Bronchial epithelial cell (primary cell): ENCODE results near the gene RHBDF1. TPM values are rescaled to one million over a fixed set of nuclear protein-coding genes. Genes with fewer than 3 reads are reported as not detected.

Experiments used
- DNase-seq: peaks from one replicate; pipeline ENCODE4 v3.0.0-alpha.2; 2010; ENCODE audit warnings: low read depth
- FAIRE-seq: peaks from 2 replicates; lab custom pipeline; 2011; peaks lifted over from hg19 to GRCh38; lab: Jason Lieb, UNC
- H3K27me3 ChIP-seq: 2 replicates; pipeline ENCODE4 v1.5.1; 2011; ENCODE audit warnings: low read length; ENCODE audit not compliant: control insufficient read depth, insufficient read depth
- H3K36me3 ChIP-seq: 2 replicates; pipeline ENCODE4 v1.5.1; 2011; ENCODE audit warnings: low read length; ENCODE audit not compliant: control insufficient read depth, insufficient read depth
- H3K4me3 ChIP-seq: 2 replicates; pipeline ENCODE4 v1.5.1; 2011; ENCODE audit warnings: mild to moderate bottlenecking, low read depth, low read length, control low read depth
- total RNA-seq: library from RNA; depleted of rRNA; stranded (reverse); fragments of >200 nt; gene quantifications from 2 replicates; pipeline ENCODE4 v1.2.1, GENCODE V29; 2014
- TF ChIP-seq, protein P1 (sequence below): IDR thresholded peaks from 2 replicates; pipeline ENCODE4 v1.5.1; 2011; ENCODE audit warnings: mild to moderate bottlenecking, moderate library complexity, low read length, control low read depth, inconsistent platforms; ENCODE audit not compliant: insufficient read depth, severe bottlenecking

Gene RHBDF1
- total RNA-seq, 1 donor from 2014 or later = 10.3 TPM

DNA sequence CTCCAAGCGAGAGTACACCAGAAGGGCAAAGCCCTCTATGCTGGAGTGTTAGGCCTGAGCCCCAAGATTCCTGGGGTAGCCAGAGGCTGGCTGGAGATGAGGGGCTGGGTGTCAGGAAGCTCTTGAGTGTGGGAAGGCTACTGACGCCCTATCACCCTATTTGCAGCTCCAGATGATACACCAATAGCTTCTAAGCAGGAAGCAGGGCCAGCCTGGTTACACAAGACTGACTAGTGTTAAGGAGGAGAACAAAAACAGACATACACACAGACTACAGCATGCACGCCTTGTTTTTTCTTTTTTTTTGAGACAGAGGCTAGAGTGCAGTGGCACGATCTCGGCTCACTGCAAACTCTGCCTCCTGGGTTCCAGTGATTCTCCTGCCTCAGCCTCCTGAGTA is 34.9 kb downstream of the RHBDF1 start:
- FAIRE-seq = no peak

DNA sequence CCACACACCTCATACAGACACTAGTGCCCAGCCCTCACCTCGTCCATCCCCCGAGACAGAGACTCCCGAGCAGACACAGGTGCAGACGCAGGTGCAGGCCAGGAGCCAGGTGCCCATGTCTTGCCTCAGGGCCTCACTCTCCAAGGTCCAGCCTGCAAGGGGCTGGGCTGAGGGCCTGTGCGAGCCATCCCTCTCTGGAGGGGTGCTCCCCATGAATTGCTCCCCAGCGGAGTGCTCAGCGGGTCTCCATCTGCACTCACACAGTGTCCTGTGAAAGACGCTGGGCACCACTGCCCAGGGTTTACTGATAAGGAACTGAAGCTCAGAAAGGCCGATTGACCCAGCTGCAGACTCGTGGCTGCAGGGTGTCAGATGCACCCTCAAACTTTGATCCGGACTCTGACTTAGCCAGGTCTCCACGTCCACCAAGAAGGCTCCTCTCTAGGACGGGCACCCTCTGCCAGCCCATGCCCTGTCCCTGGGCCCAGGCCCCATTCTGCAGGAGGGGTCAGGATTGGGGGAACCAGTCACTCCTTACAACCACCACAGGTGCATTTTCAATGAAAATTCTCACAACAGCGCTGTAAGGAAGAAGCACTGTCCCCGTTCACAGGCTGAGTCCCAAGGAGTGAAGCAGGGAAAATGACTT is 36.0 kb downstream of the RHBDF1 start:
- no peak for DNase-seq
- Histone ChIP-seq H3K27me3 (no peaks in the 10 kb centered on the region), H3K36me3 (no peaks in the 10 kb centered on the region), H3K4me3 (no peak overlapping the region)
- no peak for FAIRE-seq
- TF ChIP-seq, protein P1, sequence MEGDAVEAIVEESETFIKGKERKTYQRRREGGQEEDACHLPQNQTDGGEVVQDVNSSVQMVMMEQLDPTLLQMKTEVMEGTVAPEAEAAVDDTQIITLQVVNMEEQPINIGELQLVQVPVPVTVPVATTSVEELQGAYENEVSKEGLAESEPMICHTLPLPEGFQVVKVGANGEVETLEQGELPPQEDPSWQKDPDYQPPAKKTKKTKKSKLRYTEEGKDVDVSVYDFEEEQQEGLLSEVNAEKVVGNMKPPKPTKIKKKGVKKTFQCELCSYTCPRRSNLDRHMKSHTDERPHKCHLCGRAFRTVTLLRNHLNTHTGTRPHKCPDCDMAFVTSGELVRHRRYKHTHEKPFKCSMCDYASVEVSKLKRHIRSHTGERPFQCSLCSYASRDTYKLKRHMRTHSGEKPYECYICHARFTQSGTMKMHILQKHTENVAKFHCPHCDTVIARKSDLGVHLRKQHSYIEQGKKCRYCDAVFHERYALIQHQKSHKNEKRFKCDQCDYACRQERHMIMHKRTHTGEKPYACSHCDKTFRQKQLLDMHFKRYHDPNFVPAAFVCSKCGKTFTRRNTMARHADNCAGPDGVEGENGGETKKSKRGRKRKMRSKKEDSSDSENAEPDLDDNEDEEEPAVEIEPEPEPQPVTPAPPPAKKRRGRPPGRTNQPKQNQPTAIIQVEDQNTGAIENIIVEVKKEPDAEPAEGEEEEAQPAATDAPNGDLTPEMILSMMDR = no peak

More for the DNA sequence above, 34.9 kb downstream of the RHBDF1 start:
- Histone ChIP-seq H3K36me3 (no peaks in the 10 kb centered on the region), H3K27me3 (no peaks in the 10 kb centered on the region), H3K4me3 (no peak overlapping the region)
- DNase-seq = no peak
- TF ChIP-seq, protein P1 = no peak

DNA sequence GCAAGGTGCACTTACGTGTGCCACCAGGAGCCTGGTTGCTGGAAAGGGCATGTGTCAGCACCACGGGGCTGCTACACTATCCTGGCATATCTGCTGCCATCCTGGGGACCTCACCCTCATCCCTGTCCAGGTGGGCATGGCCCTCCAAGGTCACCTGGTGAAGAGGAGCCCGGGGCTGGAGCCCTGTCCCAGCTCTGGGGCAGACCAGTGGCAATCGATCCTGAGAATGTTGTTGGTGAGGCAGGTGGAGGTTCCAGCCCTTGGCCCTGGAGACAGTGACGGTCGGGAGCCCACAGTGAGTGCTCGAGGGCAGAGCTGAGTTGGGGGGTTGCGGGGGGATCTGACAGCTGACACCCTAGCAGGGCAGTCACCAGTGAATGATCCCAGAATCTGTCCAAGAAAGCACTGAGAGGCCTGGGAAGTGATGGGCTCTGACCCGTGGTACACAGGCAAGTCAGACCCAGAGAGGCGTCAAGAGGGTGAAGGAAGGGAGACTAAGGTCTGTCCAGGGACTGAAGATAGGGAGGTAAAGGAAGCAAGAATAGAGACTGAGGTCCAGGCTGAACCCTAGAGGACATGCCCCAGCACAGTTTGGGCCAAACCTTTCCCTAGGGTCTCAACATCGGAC is 36.6 kb downstream of the RHBDF1 start:
- Histone ChIP-seq H3K4me3 (no peak overlapping the region), H3K36me3 (no peaks in the 10 kb centered on the region), H3K27me3 (no peaks in the 10 kb centered on the region)
- TF ChIP-seq, protein P1 = no peak
- DNase-seq (no peak), FAIRE-seq (no peak)

DNA sequence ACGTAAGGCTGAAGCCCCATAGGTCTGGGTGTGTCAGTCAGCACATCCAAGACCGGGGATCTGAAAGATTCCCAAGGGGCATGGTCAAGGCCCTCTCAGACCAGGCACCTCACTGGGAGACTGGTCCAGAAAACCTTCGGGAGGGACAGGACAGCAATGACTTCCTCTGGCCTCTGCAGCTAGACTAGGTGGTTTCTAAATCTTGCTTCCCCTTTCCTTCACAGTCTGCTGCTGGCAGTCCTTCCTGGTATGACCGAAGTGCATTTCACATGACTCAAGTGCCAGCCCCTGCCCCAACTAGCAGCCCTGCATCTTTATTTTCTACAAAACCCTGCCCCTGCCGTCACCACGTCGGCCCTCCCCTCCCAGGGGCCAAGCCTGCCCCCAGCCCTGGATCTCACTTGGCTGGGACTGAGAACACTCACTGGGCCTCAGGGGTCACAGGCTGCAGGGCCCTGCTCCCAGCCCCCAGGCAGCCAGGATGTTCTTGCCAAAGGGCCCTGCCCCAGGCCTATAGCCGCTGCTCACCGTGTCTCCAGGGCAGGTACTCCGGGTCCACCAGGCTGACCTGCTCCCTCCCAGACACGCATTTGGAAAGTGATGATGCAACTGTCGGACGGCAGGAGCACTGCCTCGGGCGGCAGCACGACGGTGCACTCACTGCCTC is 37.3 kb downstream of the RHBDF1 start:
- FAIRE-seq (no peak), DNase-seq (no peak)
- Histone ChIP-seq H3K27me3 (no peaks in the 10 kb centered on the region), H3K4me3 (no peak overlapping the region), H3K36me3 (no peaks in the 10 kb centered on the region)
- TF ChIP-seq, protein P1 = no peak

DNA sequence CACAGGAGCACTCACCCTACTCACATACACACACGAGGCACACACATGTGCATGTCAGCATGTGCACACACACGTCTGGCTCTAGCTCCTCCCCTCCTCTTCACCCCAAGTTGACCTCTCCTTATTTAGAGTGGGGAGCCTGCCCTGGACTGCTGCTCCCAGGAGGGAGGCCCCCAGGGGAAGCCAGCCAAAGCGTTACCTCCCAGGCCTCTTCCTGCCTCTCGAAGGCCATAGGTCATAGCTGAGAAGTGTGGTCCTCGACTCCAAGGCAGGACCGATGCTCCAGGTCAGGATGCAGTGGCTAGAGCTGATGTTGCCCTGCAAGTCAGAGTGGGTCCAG is 37.8 kb downstream of the RHBDF1 start:
- FAIRE-seq = peak; percentile 18
- no peak for DNase-seq
- H3K27me3 ChIP-seq = no peaks in the 10 kb centered on the region
- TF ChIP-seq, protein P1 = no peak
- no peak overlapping the region for H3K4me3 ChIP-seq
- H3K36me3 ChIP-seq = no peaks in the 10 kb centered on the region
